HepG2 (cell line): ENCODE results near the gene MRPL20. TPM values are rescaled to one million over a fixed set of nuclear protein-coding genes. Genes with fewer than 3 reads are reported as not detected.

Experiments
- ARID5B ChIP-seq: IDR thresholded peaks from 2 replicates; pipeline ENCODE4 v1.4.0; 2020; ENCODE audit warnings: mild to moderate bottlenecking, missing genetic modification reagents
- FOXO1 ChIP-seq: sonication (generic); formaldehyde crosslinking; IDR thresholded peaks from 2 replicates; pipeline ENCODE4 v1.4.0; 2020; ENCODE audit warnings: missing genetic modification reagents
- GABPB1 ChIP-seq: IDR thresholded peaks from 2 replicates; pipeline ENCODE4 v1.6.1; 2016; ENCODE audit warnings: mild to moderate bottlenecking, missing genetic modification reagents, moderate library complexity, missing compliant biosample characterization
- GATAD1 ChIP-seq: IDR thresholded peaks from 2 replicates; pipeline ENCODE4 v1.6.1; 2016; ENCODE audit warnings: missing genetic modification reagents, missing compliant biosample characterization
- JUN ChIP-seq: sonication (generic); formaldehyde crosslinking; IDR thresholded peaks from 2 replicates; pipeline ENCODE4 v1.4.0; 2020; ENCODE audit warnings: mild to moderate bottlenecking, missing genetic modification reagents
- LCORL ChIP-seq, 2 experiments: fragments of 450-650 bp in 1 of 2; sonication (generic) in 1 of 2; formaldehyde crosslinking in 1 of 2; IDR thresholded peaks; 2 replicates each; pipeline versions ENCODE4 v1.5.0 to v1.6.1; 2017 to 2020; ENCODE audit warnings: antibody characterized with exemption in 1 of 2, missing genetic modification reagents in 1 of 2
- RFXANK ChIP-seq: IDR thresholded peaks from 2 replicates; pipeline ENCODE4 v1.6.1; 2016
- RXRB ChIP-seq: IDR thresholded peaks from 2 replicates; pipeline ENCODE4 v1.6.1; 2016; ENCODE audit warnings: borderline replicate concordance, missing genetic modification reagents, missing compliant biosample characterization
- SIN3A ChIP-seq: IDR thresholded peaks from 2 replicates; pipeline ENCODE4 v1.6.1; 2011; ENCODE audit warnings: low read depth, mild to moderate bottlenecking, control low read depth, low read length, borderline replicate concordance
- SOX5 ChIP-seq: IDR thresholded peaks from 2 replicates; pipeline ENCODE4 v1.6.1; 2016; ENCODE audit warnings: borderline replicate concordance
- SP5 ChIP-seq: IDR thresholded peaks from 2 replicates; pipeline ENCODE4 v1.6.1; 2016; ENCODE audit warnings: low read depth, borderline replicate concordance
- SRY ChIP-seq: sonication (generic); formaldehyde crosslinking; IDR thresholded peaks from 2 replicates; pipeline ENCODE4 v1.8.0; 2022; ENCODE audit warnings: mild to moderate bottlenecking, missing genetic modification reagents
- YY1 ChIP-seq: IDR thresholded peaks from 2 replicates; pipeline ENCODE4 v1.6.1; 2011; ENCODE audit warnings: low read length, low read depth, moderate library complexity, mild to moderate bottlenecking; ENCODE audit not compliant: insufficient read depth, insufficient replicate concordance
- ZNF263 ChIP-seq: sonication (generic); formaldehyde crosslinking; IDR thresholded peaks from 2 replicates; pipeline ENCODE4 v1.4.0; 2020; ENCODE audit warnings: missing genetic modification reagents
- ZNF354B ChIP-seq: sonication (generic); formaldehyde crosslinking; IDR thresholded peaks from 2 replicates; pipeline ENCODE4 v1.8.0; 2022; ENCODE audit warnings: mild to moderate bottlenecking, missing genetic modification reagents
- ZNF432 ChIP-seq: sonication (generic); formaldehyde crosslinking; IDR thresholded peaks from 2 replicates; pipeline ENCODE4 v1.5.0; 2020; ENCODE audit warnings: missing genetic modification reagents, mild to moderate bottlenecking, borderline replicate concordance
- ZNF678 ChIP-seq: sonication (generic); formaldehyde crosslinking; IDR thresholded peaks from 2 replicates; pipeline ENCODE4 v1.4.0; 2020; ENCODE audit warnings: mild to moderate bottlenecking, missing genetic modification reagents
- ZNF746 ChIP-seq: sonication (generic); formaldehyde crosslinking; IDR thresholded peaks from 2 replicates; pipeline ENCODE4 v1.8.0; 2022; ENCODE audit warnings: mild to moderate bottlenecking, missing genetic modification reagents
- polyA plus RNA-seq, 8 experiments: library from polyadenylated mRNA; depleted of rRNA in 3 of 8; stranded (reverse) in 7 of 8; unstranded in 1 of 8; fragments of >200 nt; fragmentation: Illumina TruSeq in 4 of 8; extraction: Trizol in 4 of 8; gene quantifications; 2 replicates each; pipeline versions ENCODE4 v1.2.1 to v1.2.3, GENCODE V29; 2011 to 2016; ENCODE audit warnings: low read depth in 4 of 8, missing spikeins in 1 of 8, mixed read lengths in 1 of 8; ENCODE audit not compliant: insufficient read depth in 1 of 8
- total RNA-seq, 5 experiments: library from RNA; depleted of rRNA; stranded (reverse); fragments of >200 nt; fragmentation: Illumina TruSeq; extraction: Trizol; gene quantifications; 2 replicates each; pipeline ENCODE4 v1.2.3, GENCODE V29; 2016; ENCODE audit warnings: low read depth in 1 of 5
- TF ChIP-seq, protein P1 (sequence below): IDR thresholded peaks from 2 replicates; pipeline ENCODE4 v1.6.1; 2016; ENCODE audit warnings: missing genetic modification reagents, missing compliant biosample characterization
- TF ChIP-seq, protein P2 (sequence below): sonication (generic); formaldehyde crosslinking; IDR thresholded peaks from 2 replicates; pipeline ENCODE4 v1.5.0; 2020; ENCODE audit warnings: mild to moderate bottlenecking, missing genetic modification reagents
- TF ChIP-seq, protein P3 (sequence below): sonication (generic); formaldehyde crosslinking; IDR thresholded peaks from 2 replicates; pipeline ENCODE4 v1.4.0; 2020; ENCODE audit warnings: mild to moderate bottlenecking, missing genetic modification reagents

Gene MRPL20
- total and polyA plus RNA-seq, 2 of the 13 experiments (the other 11 are each of a cell fraction or from before 2014, with no cell fraction given), result 59.2 to 127 TPM

DNA sequence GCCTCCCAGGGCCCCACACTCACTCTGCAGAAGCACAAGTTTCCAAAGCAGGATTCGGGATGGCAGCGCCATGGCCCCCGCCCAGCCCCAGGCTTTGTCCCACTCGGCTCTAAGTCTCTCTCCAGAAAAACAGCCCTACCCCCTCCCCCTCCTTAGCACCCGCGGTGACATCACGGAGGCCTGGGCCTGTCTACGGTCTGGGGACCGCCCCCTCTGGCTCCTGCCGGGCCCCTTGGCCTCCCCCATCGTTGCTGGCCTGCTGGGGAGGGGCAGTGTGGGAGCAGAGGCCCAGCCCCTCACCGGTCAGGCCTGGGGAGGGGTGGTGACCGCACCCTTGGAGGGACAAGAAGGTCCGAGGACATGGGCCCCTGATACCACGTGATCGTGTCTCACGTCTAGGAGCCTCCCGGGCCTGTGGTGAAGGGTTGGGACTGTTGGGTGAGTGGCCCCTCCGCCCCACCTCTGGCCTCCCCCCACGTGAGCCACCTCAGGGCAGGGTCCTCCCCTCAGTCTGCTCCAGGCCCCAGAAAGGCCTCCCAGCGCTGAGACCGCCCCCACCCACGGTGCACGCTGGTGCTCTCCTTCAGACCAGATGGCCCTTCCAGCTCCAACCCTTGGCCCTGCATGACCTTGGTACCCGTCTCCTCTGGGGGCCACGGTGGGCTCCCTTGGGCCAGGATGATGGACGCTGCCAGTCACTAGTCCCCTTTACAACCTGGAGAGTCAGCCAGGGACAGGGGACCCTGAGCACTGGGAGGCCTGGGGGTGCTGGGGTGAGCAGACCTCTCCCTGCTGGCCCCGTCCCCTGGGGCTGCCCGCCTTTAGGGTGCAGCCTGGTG is 48.4 kb downstream of the MRPL20 start, which contains the start of gene MXRA8 (continued):
- TF ChIP-seq ARID5B (CRISPR knock-in tag), result peak; percentile 41; the same call in 1 of the 2 replicates
- TF ChIP-seq RFXANK (CRISPR knock-in tag), result no peak
- TF ChIP-seq ZNF354B (CRISPR knock-in tag), result no peak
- TF ChIP-seq SP5, result peak; percentile 50; the same call in 1 of the 2 replicates
- 0 out of 2 replicates have a peak, but pooled peaks have one; percentile 23 for TF ChIP-seq JUN (CRISPR knock-in tag)
- peak; percentile 7; the same call in 1 of the 2 replicates for TF ChIP-seq FOXO1 (CRISPR knock-in tag)
- TF ChIP-seq SIN3A, result peak; percentile 41; the same call in 1 of the 2 replicates
- no peak for TF ChIP-seq LCORL (IDR thresholded peaks at IDR 0.05)
- peak; percentile 81; the same call in 1 of the 2 replicates for TF ChIP-seq LCORL (CRISPR knock-in tag; IDR thresholded peaks at IDR 0.05)
- TF ChIP-seq SRY, result 0 out of 2 replicates have a peak, but pooled peaks have one; percentile 14
- peak; percentile 11; the same call in 1 of the 2 replicates for TF ChIP-seq RXRB
- TF ChIP-seq, protein P1, sequence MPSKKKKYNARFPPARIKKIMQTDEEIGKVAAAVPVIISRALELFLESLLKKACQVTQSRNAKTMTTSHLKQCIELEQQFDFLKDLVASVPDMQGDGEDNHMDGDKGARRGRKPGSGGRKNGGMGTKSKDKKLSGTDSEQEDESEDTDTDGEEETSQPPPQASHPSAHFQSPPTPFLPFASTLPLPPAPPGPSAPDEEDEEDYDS (CRISPR knock-in tag), result peak; percentile 60
- peak; percentile 4 for TF ChIP-seq YY1
- 0 out of 2 replicates have a peak, but pooled peaks have one; percentile 41 for TF ChIP-seq ZNF746 (CRISPR knock-in tag)
- peak; percentile 37; the same call in 1 of the 2 replicates for TF ChIP-seq SOX5 (CRISPR knock-in tag)
- 0 out of 2 replicates have a peak, but pooled peaks have one; percentile 42 for TF ChIP-seq GATAD1 (CRISPR knock-in tag)
- TF ChIP-seq, protein P2, sequence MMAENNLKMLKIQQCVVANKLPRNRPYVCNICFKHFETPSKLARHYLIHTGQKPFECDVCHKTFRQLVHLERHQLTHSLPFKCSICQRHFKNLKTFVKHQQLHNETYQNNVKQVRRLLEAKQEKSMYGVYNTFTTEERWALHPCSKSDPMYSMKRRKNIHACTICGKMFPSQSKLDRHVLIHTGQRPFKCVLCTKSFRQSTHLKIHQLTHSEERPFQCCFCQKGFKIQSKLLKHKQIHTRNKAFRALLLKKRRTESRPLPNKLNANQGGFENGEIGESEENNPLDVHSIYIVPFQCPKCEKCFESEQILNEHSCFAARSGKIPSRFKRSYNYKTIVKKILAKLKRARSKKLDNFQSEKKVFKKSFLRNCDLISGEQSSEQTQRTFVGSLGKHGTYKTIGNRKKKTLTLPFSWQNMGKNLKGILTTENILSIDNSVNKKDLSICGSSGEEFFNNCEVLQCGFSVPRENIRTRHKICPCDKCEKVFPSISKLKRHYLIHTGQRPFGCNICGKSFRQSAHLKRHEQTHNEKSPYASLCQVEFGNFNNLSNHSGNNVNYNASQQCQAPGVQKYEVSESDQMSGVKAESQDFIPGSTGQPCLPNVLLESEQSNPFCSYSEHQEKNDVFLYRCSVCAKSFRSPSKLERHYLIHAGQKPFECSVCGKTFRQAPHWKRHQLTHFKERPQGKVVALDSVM, result peak; percentile 70
- no peak for TF ChIP-seq ZNF432 (CRISPR knock-in tag)
- TF ChIP-seq ZNF678 (CRISPR knock-in tag), result no peak
- TF ChIP-seq GABPB1, result peak; percentile 72; the same call in 1 of the 2 replicates
- TF ChIP-seq, protein P3, sequence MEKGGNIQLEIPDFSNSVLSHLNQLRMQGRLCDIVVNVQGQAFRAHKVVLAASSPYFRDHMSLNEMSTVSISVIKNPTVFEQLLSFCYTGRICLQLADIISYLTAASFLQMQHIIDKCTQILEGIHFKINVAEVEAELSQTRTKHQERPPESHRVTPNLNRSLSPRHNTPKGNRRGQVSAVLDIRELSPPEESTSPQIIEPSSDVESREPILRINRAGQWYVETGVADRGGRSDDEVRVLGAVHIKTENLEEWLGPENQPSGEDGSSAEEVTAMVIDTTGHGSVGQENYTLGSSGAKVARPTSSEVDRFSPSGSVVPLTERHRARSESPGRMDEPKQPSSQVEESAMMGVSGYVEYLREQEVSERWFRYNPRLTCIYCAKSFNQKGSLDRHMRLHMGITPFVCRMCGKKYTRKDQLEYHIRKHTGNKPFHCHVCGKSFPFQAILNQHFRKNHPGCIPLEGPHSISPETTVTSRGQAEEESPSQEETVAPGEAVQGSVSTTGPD (CRISPR knock-in tag), result no peak
- 0 out of 2 replicates have a peak, but pooled peaks have one; percentile 20 for TF ChIP-seq ZNF263 (CRISPR knock-in tag)
